Body of pancreas (tissue), 4 donors: ENCODE data around the gene KRT82.

ENCODE experiments used
- CTCF ChIP-seq, 7 experiments: fragments of 450-650 bp in 4 of 7; fragments of 200-600 bp in 3 of 7; sonication (generic) in 3 of 7; IDR thresholded peaks; one replicate each; pipeline ENCODE4 v1.5.1; 2016 to 2019; ENCODE audit warnings: antibody characterized with exemption in 7 of 7
- POLR2A ChIP-seq, 3 donors: fragments of 450-650 bp; IDR thresholded peaks; one replicate each; pipeline ENCODE4 v1.6.1; 2016; ENCODE audit warnings: antibody characterized with exemption in 3 of 3, mild to moderate bottlenecking in 2 of 3

- TF ChIP-seq POLR2A (IDR thresholded peaks at IDR 0.05) = no peak
- no peak for TF ChIP-seq CTCF (IDR thresholded peaks at IDR 0.05)
Measured at GRCh38 chr12:52350021-52350620, 56.0 kb downstream of the KRT82 start.
